Measurements from ENCODE around the gene PIEZO1. TPM values are rescaled to one million over a fixed set of nuclear protein-coding genes. Genes with fewer than 3 reads are reported as not detected.

Gene PIEZO1
- total RNA-seq, 1 experiment from 2014 or later: 181 TPM

DNA sequence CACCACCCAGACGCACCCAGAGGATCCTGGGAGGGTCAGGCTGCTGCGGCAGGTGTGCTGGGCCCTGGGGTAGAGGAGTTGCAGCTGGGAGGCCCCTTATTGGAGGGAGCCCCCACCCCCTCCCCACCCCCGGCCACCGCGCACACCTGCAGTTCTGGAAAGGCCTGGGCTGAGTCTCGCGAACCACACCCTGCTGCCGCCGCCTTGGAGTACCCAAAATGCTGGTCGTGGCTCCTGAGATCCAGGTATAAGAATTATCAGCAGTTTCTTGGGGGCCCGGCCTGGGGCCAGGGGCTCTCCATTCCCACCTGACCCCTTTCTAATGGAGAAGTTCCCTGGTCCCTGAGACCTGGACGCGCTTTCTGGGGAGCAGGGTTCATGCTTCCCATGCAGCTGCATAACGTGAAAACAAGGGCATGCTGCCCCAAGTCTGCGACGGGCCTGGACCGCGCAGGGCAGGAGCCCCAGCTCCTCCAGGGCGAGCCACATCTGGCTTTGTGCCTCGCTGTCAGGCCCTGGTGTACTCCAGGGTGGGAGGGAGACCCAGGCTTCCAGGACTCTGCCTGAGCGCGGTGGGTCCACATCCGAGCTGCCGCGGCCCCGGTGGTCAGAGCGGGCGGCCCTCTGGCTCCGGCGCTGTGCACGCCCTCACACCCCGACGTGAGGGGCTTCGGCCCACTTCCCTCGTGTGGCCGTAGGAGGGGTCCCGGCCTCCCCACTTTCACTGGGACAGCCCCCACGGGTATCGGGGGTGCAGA is 91.4 kb downstream of the PIEZO1 start:
- Histone ChIP-seq H3K9me3 (replicated peaks) (no peaks in the 10 kb centered on the region), H3K4me1 (replicated peaks) (no peaks in the 10 kb centered on the region), H3K4me3 (no peak overlapping the region), H3K36me3 (peaks cover 16% of the 10 kb centered on the region), H3K27ac (no peak overlapping the region), H3K27me3 (replicated peaks) (peaks cover 2% of the 10 kb centered on the region)
- DNase-seq (ENCODE audit: low read depth in 1 of 2, low spot score in 2 of 2): no peak

GRCh38 chr16:88692861-88693260 is 92.2 kb downstream of the PIEZO1 start:
- H3K27ac ChIP-seq: no peak overlapping the region
- no peak for DNase-seq (ENCODE audit: low read depth in 1 of 2, low spot score in 2 of 2)
- no peak overlapping the region for H3K4me3 ChIP-seq
- H3K4me1 ChIP-seq (replicated peaks): no peaks in the 10 kb centered on the region
- peaks cover 9% of the 10 kb centered on the region for H3K36me3 ChIP-seq
- peaks cover 9% of the 10 kb centered on the region for H3K27me3 ChIP-seq (replicated peaks)
- no peaks in the 10 kb centered on the region for H3K9me3 ChIP-seq (replicated peaks)

- Histone ChIP-seq H3K27ac (no peak overlapping the region), H3K36me3 (peaks cover under 1% of the 10 kb centered on the region), H3K9me3 (replicated peaks) (no peaks in the 10 kb centered on the region), H3K4me3 (no peak overlapping the region), H3K4me1 (replicated peaks) (no peaks in the 10 kb centered on the region), H3K27me3 (replicated peaks) (peaks cover 17% of the 10 kb centered on the region)
- DNase-seq (ENCODE audit: low read depth in 1 of 2, low spot score in 2 of 2): no peak
Measured at GRCh38 chr16:88691924-88692560, 93.0 kb downstream of the PIEZO1 start.

DNA sequence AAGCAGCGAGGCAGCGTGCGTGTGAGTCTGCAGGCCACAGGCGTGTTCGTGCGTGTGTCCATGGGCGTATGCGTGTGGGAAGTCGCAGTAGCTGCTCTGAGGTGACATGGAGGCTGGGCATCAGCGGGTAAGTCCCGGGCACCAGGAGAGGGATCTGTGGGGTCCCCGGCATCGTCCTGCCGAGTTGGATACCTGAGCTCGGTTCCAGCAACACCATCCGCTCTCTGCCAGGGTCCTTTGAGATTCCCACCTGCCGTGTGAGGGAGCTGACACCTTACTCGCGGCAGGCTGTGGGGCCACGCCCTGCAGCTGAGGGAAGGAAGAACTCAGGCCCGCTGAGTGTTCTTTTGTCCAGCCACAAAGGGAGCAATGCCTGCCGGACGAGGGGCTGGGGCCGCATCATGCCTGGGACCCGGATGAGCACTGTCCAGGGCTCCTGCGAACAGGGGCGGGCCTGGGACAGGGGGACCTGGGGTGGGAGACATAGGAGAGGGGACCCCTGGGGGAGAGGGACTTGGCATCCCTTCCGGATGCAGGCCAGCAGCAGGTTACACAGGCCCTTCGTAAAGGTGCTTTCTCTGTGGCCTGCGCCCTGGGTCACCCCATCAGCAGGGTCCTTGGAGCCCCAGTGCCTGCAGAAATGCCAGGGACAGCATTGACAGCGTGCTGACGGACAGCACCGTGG is 93.7 kb downstream of the PIEZO1 start:
- H3K27ac ChIP-seq: no peak overlapping the region
- H3K9me3 ChIP-seq (replicated peaks): no peaks in the 10 kb centered on the region
- H3K4me1 ChIP-seq (replicated peaks): peaks cover 5% of the 10 kb centered on the region
- no peak overlapping the region for H3K4me3 ChIP-seq
- no peak for DNase-seq (ENCODE audit: low read depth in 1 of 2, low spot score in 2 of 2)
- no peaks in the 10 kb centered on the region; the same call in 1 of the 2 replicates for H3K36me3 ChIP-seq
- H3K27me3 ChIP-seq (replicated peaks): peaks cover 25% of the 10 kb centered on the region

DNA sequence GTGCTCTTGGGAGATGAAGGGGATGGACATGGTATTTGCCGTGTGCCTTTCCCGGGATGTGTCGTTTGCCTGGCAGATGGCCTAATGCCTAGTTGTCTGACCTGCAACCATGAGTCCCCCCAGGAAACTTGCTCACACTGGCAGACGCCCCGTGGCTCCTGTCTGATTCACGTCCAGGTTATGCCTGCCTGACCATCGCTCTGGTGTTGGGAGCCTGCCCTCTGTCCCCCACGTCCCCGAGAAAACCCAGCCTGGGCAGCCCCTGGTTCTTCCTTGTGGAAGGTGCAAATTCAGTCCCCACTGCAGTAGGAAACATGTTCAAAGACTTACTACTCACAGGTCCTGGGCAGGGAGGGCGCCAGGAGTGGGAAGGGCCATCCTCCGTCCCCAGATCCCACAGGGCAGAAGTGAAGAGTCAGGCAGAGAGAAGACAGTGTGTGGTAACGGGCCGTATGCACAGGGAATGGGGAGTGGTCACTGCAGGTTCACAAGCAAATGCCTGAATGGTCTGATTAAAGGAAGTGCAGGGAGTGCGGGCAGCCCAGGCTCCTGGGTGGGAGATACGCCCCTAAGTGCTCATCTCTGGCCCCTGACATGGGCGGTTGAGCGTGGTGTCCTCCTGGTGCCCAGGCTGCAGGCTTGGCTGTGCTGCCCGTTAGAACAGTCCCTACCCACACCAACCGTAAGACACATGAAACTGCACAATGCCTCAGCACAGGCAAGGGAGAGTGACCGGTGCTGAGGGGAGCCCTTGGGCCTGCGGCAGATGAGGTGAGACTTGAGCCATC is 94.5 kb downstream of the PIEZO1 start:
- no peak for DNase-seq (ENCODE audit: low read depth in 1 of 2, low spot score in 2 of 2)
- Histone ChIP-seq H3K4me1 (replicated peaks) (peaks cover 13% of the 10 kb centered on the region), H3K36me3 (no peaks in the 10 kb centered on the region), H3K9me3 (replicated peaks) (no peaks in the 10 kb centered on the region), H3K27ac (no peak overlapping the region), H3K4me3 (no peak overlapping the region), H3K27me3 (replicated peaks) (peaks cover 32% of the 10 kb centered on the region)

- Histone ChIP-seq H3K27ac (no peak overlapping the region), H3K4me3 (no peak overlapping the region), H3K27me3 (replicated peaks) (peaks cover 41% of the 10 kb centered on the region), H3K36me3 (no peaks in the 10 kb centered on the region), H3K4me1 (replicated peaks) (peaks cover 21% of the 10 kb centered on the region), H3K9me3 (replicated peaks) (no peaks in the 10 kb centered on the region)
- no peak for DNase-seq (ENCODE audit: low read depth in 1 of 2, low spot score in 2 of 2)
Measured at GRCh38 chr16:88688013-88688778, 96.8 kb downstream of the PIEZO1 start.

- peaks cover 21% of the 10 kb centered on the region for H3K4me1 ChIP-seq (replicated peaks)
- no peak overlapping the region for H3K4me3 ChIP-seq
- H3K9me3 ChIP-seq (replicated peaks): no peaks in the 10 kb centered on the region
- H3K36me3 ChIP-seq: no peaks in the 10 kb centered on the region
- no peak for DNase-seq (ENCODE audit: low read depth in 1 of 2, low spot score in 2 of 2)
- H3K27me3 ChIP-seq (replicated peaks): peaks cover 41% of the 10 kb centered on the region
- no peak overlapping the region for H3K27ac ChIP-seq
Measured at GRCh38 chr16:88687676-88688012, 97.4 kb downstream of the PIEZO1 start.

- Histone ChIP-seq H3K27me3 (replicated peaks) (peaks cover 41% of the 10 kb centered on the region), H3K4me3 (no peak overlapping the region), H3K9me3 (replicated peaks) (no peaks in the 10 kb centered on the region), H3K4me1 (replicated peaks) (peaks cover 21% of the 10 kb centered on the region), H3K27ac (no peak overlapping the region), H3K36me3 (no peaks in the 10 kb centered on the region)
- DNase-seq (ENCODE audit: low read depth in 1 of 2, low spot score in 2 of 2): no peak
Measured at GRCh38 chr16:88687254-88687576, 97.8 kb downstream of the PIEZO1 start.

DNA sequence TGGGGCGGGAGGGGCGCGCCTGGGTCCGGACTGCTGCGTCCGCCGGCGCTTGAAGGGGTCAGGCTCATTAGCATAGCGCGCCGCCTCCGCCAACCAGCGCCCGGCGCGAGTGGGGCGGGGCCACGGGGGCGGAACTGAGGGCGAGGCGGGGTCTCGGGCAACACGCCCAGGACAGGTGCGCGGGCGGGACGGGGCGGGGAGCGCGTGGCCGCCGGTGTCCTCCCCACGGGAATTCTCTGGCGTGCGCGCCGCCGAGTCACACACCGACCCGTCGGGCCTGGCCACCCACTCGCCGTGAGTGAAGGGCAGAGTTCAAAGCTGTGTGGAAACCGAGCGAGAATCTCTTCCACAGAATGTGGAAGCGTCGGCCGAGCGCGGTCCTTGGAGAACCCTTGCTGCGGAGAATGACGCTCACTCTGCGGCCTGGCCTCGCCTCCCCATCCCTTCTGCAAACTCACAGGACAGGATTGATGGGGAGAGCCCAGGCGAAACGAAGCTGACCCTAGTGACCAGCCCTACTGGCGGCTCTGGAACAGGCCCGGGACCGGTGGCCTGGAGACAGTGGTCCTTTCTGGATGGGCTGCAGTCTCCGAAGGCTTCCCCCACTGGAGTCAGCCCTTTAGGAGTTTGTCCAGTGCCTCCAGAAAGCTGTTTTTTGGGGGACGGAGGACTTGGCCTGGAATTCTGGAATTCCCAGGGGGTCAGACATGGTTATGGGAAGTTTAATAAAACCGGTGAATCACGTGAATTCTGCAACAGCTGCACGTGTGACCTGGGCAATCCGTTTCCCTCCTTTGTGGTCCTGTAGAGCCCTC is 98.4 kb downstream of the PIEZO1 start, which contains the start of gene SNAI3:
TSS of gene SNAI3 (minus strand) at position 69 of the 815 bp plus-strand sequence. CDS start 101 bp downstream, outside the sequence.
- Histone ChIP-seq H3K4me1 (replicated peaks) (peaks cover 21% of the 10 kb centered on the region), H3K36me3 (no peaks in the 10 kb centered on the region), H3K4me3 (peak within 1 kb of the TSS; percentile 24), H3K27ac (no peak within 1 kb of the TSS), H3K27me3 (replicated peaks) (peaks cover 41% of the 10 kb centered on the region), H3K9me3 (replicated peaks) (no peaks in the 10 kb centered on the region)
- DNase-seq (ENCODE audit: low read depth in 1 of 2, low spot score in 2 of 2): no peak

DNA sequence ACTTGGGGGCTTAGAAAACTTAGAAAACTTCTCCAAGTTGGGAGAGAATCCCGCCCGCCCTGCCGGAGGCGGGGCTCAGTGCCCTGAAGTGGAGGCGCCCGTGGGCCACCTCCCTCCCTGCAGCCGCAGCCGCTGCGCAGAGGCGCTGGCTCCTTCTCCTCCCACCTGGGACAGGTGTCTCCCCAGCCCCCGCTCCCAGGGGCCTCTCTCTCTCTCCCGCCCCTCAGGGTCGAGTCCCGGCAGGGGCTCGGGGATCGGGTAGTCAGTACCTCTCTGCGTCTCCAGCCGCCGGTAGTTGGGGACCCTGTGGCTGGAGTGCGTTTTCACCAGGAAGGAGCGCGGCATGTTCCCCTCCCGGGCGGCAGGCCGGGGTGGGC is 99.0 kb downstream of the PIEZO1 start:
- no peak overlapping the region for H3K27ac ChIP-seq
- peaks cover 41% of the 10 kb centered on the region for H3K27me3 ChIP-seq (replicated peaks)
- H3K36me3 ChIP-seq: no peaks in the 10 kb centered on the region
- peaks cover 21% of the 10 kb centered on the region for H3K4me1 ChIP-seq (replicated peaks)
- no peaks in the 10 kb centered on the region for H3K9me3 ChIP-seq (replicated peaks)
- H3K4me3 ChIP-seq: peak overlapping the region; percentile 24
- no peak for DNase-seq (ENCODE audit: low read depth in 1 of 2, low spot score in 2 of 2)

GRCh38 chr16:88685156-88686061 is 99.6 kb downstream of the PIEZO1 start:
- H3K9me3 ChIP-seq (replicated peaks): no peaks in the 10 kb centered on the region
- DNase-seq (ENCODE audit: low read depth in 1 of 2, low spot score in 2 of 2): peak; percentile 35 to 51
- no peaks in the 10 kb centered on the region for H3K36me3 ChIP-seq
- H3K27ac ChIP-seq: no peak overlapping the region
- H3K4me3 ChIP-seq: no peak overlapping the region
- H3K27me3 ChIP-seq (replicated peaks): peaks cover 41% of the 10 kb centered on the region
- peaks cover 21% of the 10 kb centered on the region for H3K4me1 ChIP-seq (replicated peaks)

Measured in SJSA1 (cell line).